Astrocyte (in vitro differentiated cells and primary cell): ENCODE data around the gene TMEM273. TPM values are rescaled to one million over a fixed set of nuclear protein-coding genes. Genes with fewer than 3 reads are reported as not detected.

ENCODE experiments used
- DNase-seq: peaks from one replicate; pipeline ENCODE4 v3.0.0-alpha.2; 2010; ENCODE audit warnings: low read depth
- FAIRE-seq: peaks from 2 replicates; lab custom pipeline; 2011; peaks lifted over from hg19 to GRCh38; lab: Jason Lieb, UNC
- H2AFZ ChIP-seq: 2 replicates; pipeline ENCODE4 v1.6.0; 2012; ENCODE audit warnings: low read depth, low read length, inconsistent platforms
- H3K27ac ChIP-seq: 2 replicates; pipeline ENCODE4 v1.5.1; 2011; ENCODE audit warnings: low read depth, low read length, inconsistent platforms
- H3K27me3 ChIP-seq: 2 replicates; pipeline ENCODE4 v1.6.0; 2011; ENCODE audit warnings: low read length, inconsistent platforms; ENCODE audit not compliant: insufficient read depth
- H3K36me3 ChIP-seq: 2 replicates; pipeline ENCODE4 v1.5.1; 2011; ENCODE audit warnings: low read length, inconsistent platforms; ENCODE audit not compliant: insufficient read depth
- H3K4me1 ChIP-seq: 2 replicates; pipeline ENCODE4 v1.5.1; 2011; ENCODE audit warnings: low read length, inconsistent platforms; ENCODE audit not compliant: insufficient read depth
- H3K4me2 ChIP-seq: 2 replicates; pipeline ENCODE4 v1.6.0; 2012; ENCODE audit warnings: low read length, inconsistent platforms
- H3K4me3 ChIP-seq: 2 replicates; pipeline ENCODE4 v1.5.1; 2011; ENCODE audit warnings: low read depth, mild to moderate bottlenecking, low read length, inconsistent platforms; ENCODE audit not compliant: insufficient read depth
- H3K79me2 ChIP-seq: 2 replicates; pipeline ENCODE4 v1.6.0; 2012; ENCODE audit warnings: mild to moderate bottlenecking, low read length, inconsistent platforms; ENCODE audit not compliant: insufficient read depth
- H3K9ac ChIP-seq: 2 replicates; pipeline ENCODE4 v1.6.0; 2012; ENCODE audit warnings: mild to moderate bottlenecking, low read length, inconsistent platforms
- H3K9me3 ChIP-seq: 2 replicates; pipeline ENCODE4 v1.5.1; 2012; ENCODE audit warnings: low read depth, mild to moderate bottlenecking, low read length, inconsistent platforms; ENCODE audit not compliant: insufficient read depth
- H4K20me1 ChIP-seq: 2 replicates; pipeline ENCODE4 v1.6.0; 2012; ENCODE audit warnings: low read length, inconsistent platforms; ENCODE audit not compliant: insufficient read depth
- H3K27ac Mint-ChIP-seq: one replicate; pipeline ENCODE4 v1.8.0; 2021; ENCODE audit warnings: mild to moderate bottlenecking, mixed read lengths; ENCODE audit not compliant: unreplicated experiment
- H3K27me3 Mint-ChIP-seq: one replicate; pipeline ENCODE4 v1.8.0; 2021; ENCODE audit warnings: low read depth, mixed read lengths; ENCODE audit not compliant: unreplicated experiment
- H3K36me3 Mint-ChIP-seq: one replicate; pipeline ENCODE4 v1.8.0; 2021; ENCODE audit warnings: low read depth, mixed read lengths; ENCODE audit not compliant: unreplicated experiment
- H3K4me1 Mint-ChIP-seq: one replicate; pipeline ENCODE4 v1.8.0; 2021; ENCODE audit warnings: low read depth, mixed read lengths; ENCODE audit not compliant: unreplicated experiment
- H3K4me3 Mint-ChIP-seq: one replicate; pipeline ENCODE4 v1.8.0; 2021; ENCODE audit warnings: mild to moderate bottlenecking, moderate library complexity, mixed read lengths; ENCODE audit not compliant: unreplicated experiment
- H3K9me3 Mint-ChIP-seq: one replicate; pipeline ENCODE4 v1.8.0; 2021; ENCODE audit warnings: mild to moderate bottlenecking, mixed read lengths; ENCODE audit not compliant: unreplicated experiment
- CTCF ChIP-seq: IDR thresholded peaks from 2 replicates; pipeline ENCODE4 v1.5.1; 2011; ENCODE audit warnings: low read depth, mild to moderate bottlenecking, inconsistent platforms, low read length, moderate library complexity; ENCODE audit not compliant: insufficient read depth
- EZH2 ChIP-seq: IDR thresholded peaks from 2 replicates; pipeline ENCODE4 v1.6.1; 2012; ENCODE audit warnings: mild to moderate bottlenecking, low read length, inconsistent platforms; ENCODE audit not compliant: insufficient read depth
- total RNA-seq: library from RNA; stranded (reverse); gene quantifications from 2 replicates; pipeline ENCODE4 v1.2.1, GENCODE V29; 2021

Gene TMEM273
- total RNA-seq, 1 donor from 2014 or later, result not detected

DNA sequence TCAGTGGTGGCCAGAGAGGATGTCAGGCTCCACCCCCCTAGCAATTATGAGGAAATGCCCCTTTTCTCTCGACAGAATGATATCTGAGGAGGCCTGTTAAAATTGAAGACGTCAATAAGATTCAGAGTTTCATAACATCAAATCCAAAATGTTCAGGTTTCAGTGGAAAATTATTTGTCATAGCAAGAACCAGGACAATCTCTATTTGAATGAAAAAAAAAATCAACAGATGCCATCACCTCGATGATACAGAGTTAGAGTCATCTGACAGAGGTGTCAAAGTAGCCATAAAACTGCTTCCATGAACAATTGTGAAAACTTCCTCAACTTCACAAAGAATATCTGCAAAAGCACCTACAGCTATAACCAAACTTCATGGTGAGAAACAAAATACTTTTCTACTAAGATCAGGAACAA lies 7.7 kb downstream of the TMEM273 start:
- Mint-ChIP-seq H3K4me3 (no peak overlapping the region), H3K27me3 (peaks cover 7% of the 10 kb centered on the region), H3K9me3 (no peaks in the 10 kb centered on the region), H3K27ac (no peak overlapping the region), H3K36me3 (no peaks in the 10 kb centered on the region), H3K4me1 (peaks cover 8% of the 10 kb centered on the region)
- Histone ChIP-seq H3K36me3 (no peaks in the 10 kb centered on the region), H3K9ac (no peak overlapping the region), H3K27me3 (no peaks in the 10 kb centered on the region), H4K20me1 (no peaks in the 10 kb centered on the region), H3K4me3 (no peak overlapping the region), H2AFZ (no peak overlapping the region), H3K4me1 (peaks cover 15% of the 10 kb centered on the region), H3K79me2 (no peaks in the 10 kb centered on the region), H3K27ac (no peak overlapping the region), H3K4me2 (no peak overlapping the region), H3K9me3 (no peaks in the 10 kb centered on the region)
- DNase-seq (no peak), FAIRE-seq (no peak)
- no peak for TF ChIP-seq CTCF
- TF ChIP-seq EZH2, result no peak

DNA sequence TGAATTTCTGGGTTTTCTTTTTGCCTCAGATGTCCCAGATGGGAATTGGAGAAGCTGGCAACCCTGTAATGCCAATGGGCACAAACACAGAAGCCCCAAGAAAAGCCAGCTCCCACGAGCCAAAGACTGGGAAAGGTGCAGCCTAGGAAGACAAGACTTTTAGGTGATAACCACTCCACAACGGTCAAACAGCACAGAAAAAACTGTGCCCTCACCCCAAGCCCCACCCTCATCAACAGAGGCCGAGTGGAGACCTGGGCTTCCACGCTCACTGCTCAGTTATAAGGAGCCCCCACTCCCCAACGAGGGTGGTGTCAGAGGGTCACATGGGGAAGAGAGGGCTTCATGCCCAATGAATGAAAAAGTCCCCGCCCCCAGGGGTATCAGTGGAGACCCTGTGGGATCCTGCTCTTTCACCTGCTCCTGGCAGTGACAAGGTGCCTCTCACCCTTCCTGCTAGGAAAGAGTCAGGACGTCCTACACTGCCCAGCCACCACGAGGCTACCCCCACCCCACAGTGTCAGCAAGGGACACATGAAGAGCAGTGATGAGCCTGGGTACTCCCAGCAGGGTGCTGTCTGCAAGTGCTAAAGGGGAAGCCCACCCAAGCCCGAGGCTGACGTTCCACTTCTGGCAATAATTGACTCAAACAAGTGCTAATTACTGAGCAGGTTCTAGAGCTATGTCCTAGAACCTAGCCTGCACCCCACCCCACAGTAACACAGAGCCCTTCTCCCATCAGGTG lies 8.3 kb downstream of the TMEM273 start:
- H3K27me3 ChIP-seq, result no peaks in the 10 kb centered on the region
- no peaks in the 10 kb centered on the region for H3K36me3 ChIP-seq
- Mint-ChIP-seq H3K9me3 (no peaks in the 10 kb centered on the region), H3K27me3 (peaks cover 10% of the 10 kb centered on the region), H3K36me3 (no peaks in the 10 kb centered on the region), H3K4me3 (no peak overlapping the region), H3K4me1 (peaks cover 8% of the 10 kb centered on the region), H3K27ac (no peak overlapping the region)
- no peaks in the 10 kb centered on the region for H3K9me3 ChIP-seq
- no peak for FAIRE-seq
- peaks cover 15% of the 10 kb centered on the region for H3K4me1 ChIP-seq
- no peak overlapping the region for H3K9ac ChIP-seq
- TF ChIP-seq EZH2, result no peak
- no peak for TF ChIP-seq CTCF
- H3K27ac ChIP-seq, result no peak overlapping the region
- no peak for DNase-seq
- H3K4me2 ChIP-seq, result no peak overlapping the region
- no peaks in the 10 kb centered on the region for H3K79me2 ChIP-seq
- H3K4me3 ChIP-seq, result no peak overlapping the region
- no peaks in the 10 kb centered on the region for H4K20me1 ChIP-seq
- no peak overlapping the region for H2AFZ ChIP-seq
